Calu3 (cell line): Measurements from ENCODE around the gene YAF2. TPM values are rescaled to one million over a fixed set of nuclear protein-coding genes. Genes with fewer than 3 reads are reported as not detected.

Experiments
- BruUV-seq: library from RNA; stranded (reverse); fragments of 400-500 nt; replicated peaks from 2 replicates; lab custom pipeline; 2021; lab: Mats Ljungman, UMichigan
- CTCF ChIA-PET: fragments of 300-600 bp; sonication (Branson Sonifier 250); formaldehyde crosslinking; loops from one replicate; lab custom pipeline; 2022; ENCODE audit warnings: antibody characterized with exemption; lab: Charles Lee
- DNase-seq: peaks from one replicate; pipeline ENCODE4 v3.0.0; 2022
- H3K27ac Mint-ChIP-seq: one replicate; pipeline ENCODE4 v1.8.0; 2022; ENCODE audit warnings: mixed read lengths; ENCODE audit not compliant: unreplicated experiment
- H3K27me3 Mint-ChIP-seq: one replicate; pipeline ENCODE4 v1.8.0; 2022; ENCODE audit warnings: mixed read lengths; ENCODE audit not compliant: unreplicated experiment
- H3K36me3 Mint-ChIP-seq: one replicate; pipeline ENCODE4 v1.8.0; 2022; ENCODE audit warnings: mild to moderate bottlenecking, moderate library complexity, mixed read lengths; ENCODE audit not compliant: insufficient read depth, unreplicated experiment
- H3K4me1 Mint-ChIP-seq: one replicate; pipeline ENCODE4 v1.8.0; 2022; ENCODE audit warnings: mild to moderate bottlenecking, low read depth, mixed read lengths; ENCODE audit not compliant: unreplicated experiment
- H3K4me3 Mint-ChIP-seq: one replicate; pipeline ENCODE4 v1.8.0; 2022; ENCODE audit warnings: mild to moderate bottlenecking, low read depth, moderate library complexity, mixed read lengths; ENCODE audit not compliant: unreplicated experiment
- H3K9me3 Mint-ChIP-seq: one replicate; pipeline ENCODE4 v1.8.0; 2022; ENCODE audit warnings: low read depth, mixed read lengths; ENCODE audit not compliant: unreplicated experiment
- intact Hi-C: fragments of 100-400 bp; cut with micrococcal nuclease; formaldehyde crosslinking; loops from one replicate; pipeline ENCODE4 v1.10.0; 2022; ENCODE audit not compliant: unreplicated experiment
- total RNA-seq: library from RNA; stranded (reverse); gene quantifications from 2 replicates; pipeline ENCODE4 v1.2.3, GENCODE V29; 2022
- TF ChIP-seq, protein P1 (sequence below): fragments of 200-600 bp; IDR thresholded peaks from one replicate; pipeline ENCODE4 v1.8.0; 2022; ENCODE audit warnings: antibody characterized with exemption; ENCODE audit not compliant: unreplicated experiment

The YAF2 gene
- total RNA-seq, 1 experiment from 2014 or later = 18.9 TPM

DNA sequence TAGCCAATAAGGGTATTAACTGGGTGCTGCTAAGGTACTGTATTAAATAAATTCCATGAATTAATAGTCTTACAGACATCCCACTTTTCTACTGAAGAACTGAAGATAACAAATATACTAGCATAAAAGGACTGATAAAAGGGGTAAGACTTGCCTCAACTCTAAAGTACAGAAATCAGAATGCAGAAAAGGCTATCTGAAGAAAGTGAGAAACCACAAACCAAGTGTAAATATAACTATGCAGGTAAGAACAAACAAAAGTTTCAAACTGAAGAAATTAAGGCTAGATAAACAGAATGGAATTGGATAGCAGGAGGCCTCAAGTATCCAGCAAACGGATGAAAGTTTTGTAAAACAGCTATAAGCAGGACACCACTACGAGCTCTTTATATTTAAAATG, 29.5 kb downstream of the YAF2 start:
- no peaks in the 10 kb centered on the region for H3K4me1 Mint-ChIP-seq

DNA sequence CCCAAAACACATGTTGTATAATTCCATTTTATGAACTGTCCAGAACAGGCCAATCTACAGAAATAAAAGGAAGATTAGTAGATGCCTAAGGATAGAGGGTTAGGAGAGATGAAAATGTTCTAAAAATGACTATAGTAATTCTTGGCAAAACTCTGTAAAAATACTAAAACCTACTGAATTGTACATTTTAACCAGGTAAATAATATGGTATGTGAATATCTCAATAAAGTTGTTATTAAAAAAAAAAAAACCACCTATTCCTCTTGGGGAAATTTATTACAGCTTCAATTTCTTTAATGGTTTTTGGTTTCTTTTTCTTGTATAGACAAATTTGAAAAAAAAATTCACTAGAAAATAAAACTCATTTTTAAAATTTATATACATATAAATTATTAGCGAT, 33.2 kb downstream of the YAF2 start:
- Mint-ChIP-seq H3K9me3 (no peaks in the 10 kb centered on the region), H3K36me3 (no peaks in the 10 kb centered on the region), H3K27me3 (no peaks in the 10 kb centered on the region), H3K4me3 (no peak overlapping the region), H3K27ac (no peak overlapping the region), H3K4me1 (no peaks in the 10 kb centered on the region)
- DNase-seq = no peak
- CTCF ChIA-PET = interaction anchor here (0.7 kb wide), 1 partner anchor 968 kb away, joined by 3 read pairs; no protein-coding TSS in a partner anchor
- no TSS peak for BruUV-seq
- TF ChIP-seq, protein P1, sequence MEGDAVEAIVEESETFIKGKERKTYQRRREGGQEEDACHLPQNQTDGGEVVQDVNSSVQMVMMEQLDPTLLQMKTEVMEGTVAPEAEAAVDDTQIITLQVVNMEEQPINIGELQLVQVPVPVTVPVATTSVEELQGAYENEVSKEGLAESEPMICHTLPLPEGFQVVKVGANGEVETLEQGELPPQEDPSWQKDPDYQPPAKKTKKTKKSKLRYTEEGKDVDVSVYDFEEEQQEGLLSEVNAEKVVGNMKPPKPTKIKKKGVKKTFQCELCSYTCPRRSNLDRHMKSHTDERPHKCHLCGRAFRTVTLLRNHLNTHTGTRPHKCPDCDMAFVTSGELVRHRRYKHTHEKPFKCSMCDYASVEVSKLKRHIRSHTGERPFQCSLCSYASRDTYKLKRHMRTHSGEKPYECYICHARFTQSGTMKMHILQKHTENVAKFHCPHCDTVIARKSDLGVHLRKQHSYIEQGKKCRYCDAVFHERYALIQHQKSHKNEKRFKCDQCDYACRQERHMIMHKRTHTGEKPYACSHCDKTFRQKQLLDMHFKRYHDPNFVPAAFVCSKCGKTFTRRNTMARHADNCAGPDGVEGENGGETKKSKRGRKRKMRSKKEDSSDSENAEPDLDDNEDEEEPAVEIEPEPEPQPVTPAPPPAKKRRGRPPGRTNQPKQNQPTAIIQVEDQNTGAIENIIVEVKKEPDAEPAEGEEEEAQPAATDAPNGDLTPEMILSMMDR = no peak
- intact Hi-C loops = no loop called here

More for the DNA sequence above, 29.5 kb downstream of the YAF2 start:
- no TSS peak for BruUV-seq
- CTCF ChIA-PET = no interaction called here
- H3K27ac Mint-ChIP-seq = no peak overlapping the region
- no peak overlapping the region for H3K4me3 Mint-ChIP-seq
- DNase-seq = no peak
- H3K36me3 Mint-ChIP-seq = no peaks in the 10 kb centered on the region
- TF ChIP-seq, protein P1 = no peak
- no peaks in the 10 kb centered on the region for H3K27me3 Mint-ChIP-seq
- H3K9me3 Mint-ChIP-seq = no peaks in the 10 kb centered on the region
- intact Hi-C loops = no loop called here

DNA sequence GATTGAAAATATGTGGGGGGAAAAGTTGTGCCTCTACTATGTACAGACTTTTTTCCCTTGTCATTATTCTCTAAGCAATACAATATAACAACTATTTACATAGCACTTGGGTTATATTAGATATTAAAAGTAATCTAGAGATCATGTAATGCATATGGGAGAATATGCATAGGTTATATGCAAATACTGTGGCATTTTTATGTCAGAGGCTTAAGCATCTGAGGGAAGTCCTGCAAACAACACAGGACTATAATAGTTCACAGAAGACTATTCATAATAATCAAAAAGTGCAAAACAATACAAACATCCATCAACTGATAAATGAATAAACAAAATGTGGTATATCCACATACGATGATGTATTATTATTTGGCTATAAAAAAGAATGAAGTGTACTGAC, 33.7 kb downstream of the YAF2 start:
- DNase-seq = no peak
- Mint-ChIP-seq H3K27ac (no peak overlapping the region), H3K4me3 (no peak overlapping the region), H3K4me1 (no peaks in the 10 kb centered on the region), H3K36me3 (no peaks in the 10 kb centered on the region), H3K27me3 (no peaks in the 10 kb centered on the region), H3K9me3 (no peaks in the 10 kb centered on the region)
- TF ChIP-seq, protein P1 = no peak
- BruUV-seq = no TSS peak
- CTCF ChIA-PET = no interaction called here
- intact Hi-C loops = no loop called here

DNA sequence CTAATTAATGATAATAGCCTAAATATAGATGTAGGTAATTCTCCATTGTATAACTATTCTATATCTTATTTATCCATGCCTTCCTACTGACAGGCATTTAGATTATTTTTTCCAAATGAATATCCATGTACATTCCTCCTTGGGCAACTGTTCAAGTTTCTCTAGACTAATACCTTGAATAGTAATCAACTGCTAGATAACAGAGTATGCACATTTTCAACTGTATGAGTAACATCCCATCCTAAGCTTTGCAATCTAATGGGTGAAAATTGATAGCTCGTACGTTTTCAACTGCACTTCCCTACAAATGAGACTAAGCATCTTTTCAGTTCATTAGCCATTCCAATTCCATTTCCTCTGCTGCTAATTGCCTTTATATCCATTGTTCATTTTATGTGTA, 37.0 kb downstream of the YAF2 start:
- Mint-ChIP-seq H3K4me3 (no peak overlapping the region), H3K36me3 (peaks cover 1% of the 10 kb centered on the region), H3K9me3 (no peaks in the 10 kb centered on the region), H3K27ac (no peak overlapping the region), H3K27me3 (no peaks in the 10 kb centered on the region), H3K4me1 (no peaks in the 10 kb centered on the region)
- intact Hi-C loops = no loop called here
- CTCF ChIA-PET = no interaction called here
- no TSS peak for BruUV-seq
- DNase-seq = no peak
- TF ChIP-seq, protein P1 = no peak
